ENCODE data around the gene MYO1B. TPM values are rescaled to one million over a fixed set of nuclear protein-coding genes. Genes with fewer than 3 reads are reported as not detected.
A peak's percentile ranks its signal among the peaks of the same experiment; 100 is the strongest.

The MYO1B gene
- polyA plus RNA-seq, 5 donors, result 140 to 228 (median 206) TPM

GRCh38 chr2:191357678-191358077 lies 112.5 kb downstream of the MYO1B start:
- no peak for DNase-seq

GRCh38 chr2:191358325-191359025 lies 113.3 kb downstream of the MYO1B start:
- DNase-seq, result peak in 1 of 2 donors; percentile 16

GRCh38 chr2:191359133-191359532 lies 113.9 kb downstream of the MYO1B start:
- DNase-seq, result peak; percentile 63 to 65

DNA sequence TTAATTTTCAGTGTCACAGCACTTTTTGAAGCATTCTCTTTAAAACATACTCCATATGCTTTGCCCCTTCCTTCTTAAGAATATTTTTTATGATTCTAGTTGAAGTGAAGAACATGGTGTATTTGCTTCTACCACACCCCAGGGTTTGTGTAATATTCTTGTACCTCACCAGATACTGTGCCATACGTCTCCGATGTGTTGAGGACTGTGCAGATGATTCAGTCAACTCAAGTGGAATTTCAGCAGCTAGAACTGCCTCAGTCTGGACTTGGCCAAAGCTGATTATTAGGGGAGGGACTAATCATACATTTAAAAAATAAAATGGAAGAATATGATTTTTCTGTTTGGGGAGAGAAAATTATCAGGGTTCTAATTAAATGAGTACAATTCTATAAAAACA lies 115.7 kb downstream of the MYO1B start:
- no peak for DNase-seq

DNA sequence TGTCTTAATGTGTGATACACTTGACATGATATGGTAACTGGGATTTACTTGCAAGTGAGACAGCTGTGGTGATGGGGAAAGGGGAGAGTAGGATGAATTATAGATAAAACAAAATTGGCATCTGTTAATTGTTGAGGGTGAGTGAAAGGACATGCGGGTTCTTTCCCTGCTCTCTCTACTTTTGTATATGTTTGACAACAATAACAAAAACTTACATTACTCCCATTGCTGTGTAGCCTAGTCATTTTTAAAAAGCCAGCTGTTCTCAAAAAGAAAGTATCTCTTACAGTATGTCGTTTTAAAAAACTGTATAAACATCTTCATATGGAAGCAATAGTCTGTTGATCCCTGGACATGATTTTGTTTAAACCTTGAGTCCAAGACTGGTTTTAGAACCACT lies 117.6 kb downstream of the MYO1B start:
- no peak for DNase-seq

- DNase-seq, result no peak
Observed at GRCh38 chr2:191363267-191363666, 118.1 kb downstream of the MYO1B start.

GRCh38 chr2:191365089-191365488 lies 119.9 kb downstream of the MYO1B start:
- no peak for DNase-seq

- no peak for DNase-seq
Observed at GRCh38 chr2:191366199-191366598, 121.0 kb downstream of the MYO1B start.

GRCh38 chr2:191369034-191369433 lies 123.8 kb downstream of the MYO1B start:
- no peak for DNase-seq

GRCh38 chr2:191374366-191374765 lies 129.2 kb downstream of the MYO1B start:
- DNase-seq, result no peak

GRCh38 chr2:191374939-191375338 lies 129.7 kb downstream of the MYO1B start:
- DNase-seq, result no peak

DNA sequence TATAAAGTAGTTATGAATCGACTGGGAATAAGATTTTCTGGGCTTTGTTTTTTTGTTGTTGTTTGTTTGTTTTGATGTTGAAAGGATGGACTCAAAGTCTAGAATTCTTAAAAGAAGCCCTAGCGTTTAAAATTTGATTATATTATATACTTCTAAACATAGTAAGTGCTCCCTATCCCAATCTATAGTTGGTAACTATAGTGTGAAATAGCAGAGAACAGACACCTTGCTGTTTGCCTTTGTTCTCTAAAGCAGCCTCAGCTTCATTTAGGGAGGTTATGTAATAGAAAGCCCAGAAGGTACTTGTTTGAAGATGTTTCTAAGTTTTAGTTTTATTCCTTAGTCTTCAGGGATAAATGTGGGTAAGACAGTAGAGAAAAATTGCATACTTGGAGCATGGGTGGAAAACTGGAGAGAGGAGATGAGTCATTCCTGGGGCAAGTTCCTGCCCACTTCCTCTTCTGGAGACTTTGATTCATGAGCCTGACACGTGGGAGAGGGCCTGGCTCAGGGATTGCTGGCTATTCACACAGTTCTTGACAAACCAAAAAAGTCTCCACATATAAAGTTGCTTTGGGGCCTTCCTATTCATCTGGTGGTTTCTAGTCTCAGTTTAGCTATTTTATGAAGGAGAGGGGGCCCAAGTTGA lies 131.9 kb downstream of the MYO1B start:
- no peak for DNase-seq

DNA sequence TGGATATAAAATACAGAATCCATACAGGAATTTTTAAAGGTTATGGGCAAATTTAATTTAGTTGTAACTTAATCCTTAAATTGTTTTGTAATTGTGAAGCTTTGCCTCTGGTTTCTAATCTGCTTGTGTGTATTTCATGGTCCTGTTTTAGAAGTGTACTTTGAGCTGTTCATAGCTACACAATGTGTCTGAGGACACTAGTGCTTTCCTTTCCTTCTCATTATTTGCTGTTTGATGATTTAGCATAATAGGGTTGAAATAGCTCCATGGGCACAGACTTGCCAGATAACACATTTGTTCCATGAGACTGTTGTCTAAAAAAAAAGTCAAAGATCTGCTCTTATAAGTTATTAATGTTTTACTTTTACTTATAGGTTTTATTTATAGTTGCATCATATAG lies 134.2 kb downstream of the MYO1B start:
- DNase-seq, result no peak

- DNase-seq, result peak; percentile 49 to 53
Observed at GRCh38 chr2:191382801-191383200, 137.6 kb downstream of the MYO1B start.

- no peak for DNase-seq
Observed at GRCh38 chr2:191383486-191383885, 138.3 kb downstream of the MYO1B start.

GRCh38 chr2:191384829-191385228 lies 139.6 kb downstream of the MYO1B start:
- DNase-seq, result no peak

GRCh38 chr2:191385416-191386160 lies 140.4 kb downstream of the MYO1B start:
- no peak for DNase-seq

DNA sequence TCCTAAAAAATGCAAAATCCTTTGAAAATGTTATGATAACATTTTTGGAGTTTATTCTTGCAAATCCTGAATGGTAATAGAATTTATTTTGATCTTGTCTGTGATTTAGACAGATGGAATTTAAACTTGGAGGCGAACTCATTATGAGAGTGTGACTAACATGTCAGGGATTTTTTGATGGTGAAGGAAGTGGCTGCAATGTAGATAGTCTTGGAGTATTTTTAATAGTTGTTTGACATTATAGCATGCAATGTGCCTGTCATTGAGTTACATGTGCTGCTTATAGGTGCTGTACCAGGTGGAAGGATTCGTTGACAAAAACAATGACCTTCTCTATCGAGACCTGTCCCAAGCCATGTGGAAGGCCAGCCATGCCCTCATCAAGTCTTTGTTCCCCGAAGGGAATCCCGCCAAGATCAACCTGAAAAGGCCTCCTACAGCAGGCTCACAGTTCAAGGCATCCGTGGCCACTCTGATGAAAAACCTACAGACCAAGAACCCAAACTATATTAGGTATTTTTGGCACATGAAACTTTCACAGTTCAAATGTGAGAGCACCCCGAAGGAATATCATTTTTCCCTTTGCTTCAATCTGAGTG lies 141.8 kb downstream of the MYO1B start:
- DNase-seq, result no peak

GRCh38 chr2:191389288-191389687 lies 144.1 kb downstream of the MYO1B start:
- no peak for DNase-seq

DNA sequence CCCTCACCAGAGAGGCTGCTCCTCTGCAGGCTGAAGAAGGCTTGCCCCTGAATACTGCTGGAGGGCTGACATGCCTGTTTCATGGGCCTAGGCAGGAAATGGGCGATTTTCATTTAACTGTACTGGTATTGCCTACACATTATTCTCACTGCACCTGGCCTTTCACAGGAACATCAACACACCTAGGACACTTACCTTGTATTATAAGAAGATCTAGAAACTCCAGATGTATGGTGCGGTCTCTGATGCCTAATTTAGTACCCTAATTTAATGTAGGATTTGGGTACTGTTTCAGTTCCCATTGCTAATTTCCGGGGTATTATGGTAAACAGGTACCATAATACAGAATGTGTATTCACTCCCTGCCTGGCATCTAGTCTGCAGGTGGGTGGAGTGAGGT lies 146.0 kb downstream of the MYO1B start:
- no peak for DNase-seq

DNA sequence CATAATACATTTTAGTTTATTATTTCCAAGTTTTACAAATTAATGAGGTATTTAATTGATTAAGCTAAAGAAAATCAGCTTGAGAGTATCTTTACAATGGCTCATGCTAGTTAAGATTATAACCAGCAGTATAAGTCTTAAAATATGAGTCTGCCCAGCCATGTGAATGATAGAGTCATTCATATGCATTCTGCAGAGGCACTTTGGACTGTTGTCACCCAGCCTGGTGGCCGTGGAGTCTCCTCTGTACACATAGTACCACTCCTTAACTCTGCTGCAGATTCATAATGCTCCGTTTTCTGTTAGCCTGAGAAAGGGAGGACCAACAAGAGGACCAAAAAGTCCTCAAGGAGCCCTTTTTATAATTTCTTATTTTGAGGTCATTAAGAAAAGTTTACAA lies 148.8 kb downstream of the MYO1B start:
- no peak for DNase-seq

DNA sequence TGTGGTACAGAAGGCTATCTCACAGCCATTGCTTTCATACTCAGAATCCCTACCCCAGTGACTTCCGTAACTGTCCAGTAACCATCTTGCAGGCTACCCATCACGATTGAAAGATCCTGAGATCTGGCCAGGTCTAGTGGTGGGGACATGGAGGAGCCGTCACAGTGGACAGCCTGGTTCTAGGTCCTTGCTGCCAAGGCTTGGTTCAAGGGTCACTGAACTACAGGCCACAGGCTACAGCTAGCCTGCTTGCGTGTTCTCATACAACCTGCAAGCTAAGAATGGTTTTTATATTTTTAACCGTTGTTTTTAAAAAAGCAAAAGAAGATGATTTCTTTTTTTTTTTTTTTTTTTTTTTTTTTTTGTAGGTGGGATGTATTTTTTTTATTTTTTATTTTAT lies 151.6 kb downstream of the MYO1B start:
- DNase-seq, result no peak

- no peak for DNase-seq
Observed at GRCh38 chr2:191399601-191400000, 154.4 kb downstream of the MYO1B start.
